OCI-LY1 (cell line): ENCODE measurements around the gene KLK5.

Experiments
- H2AFZ ChIP-seq: fragments of 200-600 bp; sonication (generic), shearing (Covaris generic); 2 replicates; pipeline ENCODE4 v1.6.0; 2014; ENCODE audit warnings: antibody characterized with exemption, mild to moderate bottlenecking, low read length
- H3F3A ChIP-seq: fragments of 200-600 bp; sonication (generic), shearing (Covaris generic); 2 replicates; pipeline ENCODE4 v1.6.0; 2014; ENCODE audit warnings: mild to moderate bottlenecking, antibody characterized with exemption, low read length, moderate library complexity; ENCODE audit not compliant: insufficient read depth
- H3K27ac ChIP-seq: fragments of 200-600 bp; sonication (generic); 2 replicates; pipeline ENCODE4 v1.5.1; 2014; ENCODE audit warnings: low read length, mixed run types, mild to moderate bottlenecking, low read depth; ENCODE audit not compliant: poor library complexity, severe bottlenecking
- H3K27me3 ChIP-seq: fragments of 200-600 bp; sonication (generic); 2 replicates; pipeline ENCODE4 v1.6.0; 2014; ENCODE audit warnings: antibody characterized with exemption, mild to moderate bottlenecking, low read length, moderate library complexity; ENCODE audit not compliant: insufficient read depth
- H3K36me3 ChIP-seq: fragments of 200-600 bp; sonication (generic); 2 replicates; pipeline ENCODE4 v1.6.1; 2014; ENCODE audit warnings: mild to moderate bottlenecking, antibody characterized with exemption, low read length, moderate library complexity, mixed read lengths; ENCODE audit not compliant: insufficient read depth
- H3K4me1 ChIP-seq: fragments of 200-600 bp; sonication (generic); 2 replicates; pipeline ENCODE4 v1.5.1; 2014; ENCODE audit warnings: mild to moderate bottlenecking, low read length, moderate library complexity; ENCODE audit not compliant: insufficient read depth, severe bottlenecking
- H3K4me2 ChIP-seq: fragments of 200-600 bp; sonication (generic), shearing (Covaris generic); 2 replicates; pipeline ENCODE4 v1.6.1; 2014; ENCODE audit warnings: low read length
- H3K4me3 ChIP-seq: fragments of 200-600 bp; sonication (generic); 2 replicates; pipeline ENCODE4 v1.5.1; 2014; ENCODE audit warnings: low read length, low read depth, mild to moderate bottlenecking, mixed read lengths; ENCODE audit not compliant: poor library complexity, severe bottlenecking
- H3K79me2 ChIP-seq: fragments of 200-600 bp; shearing (Covaris generic); 2 replicates; pipeline ENCODE4 v1.6.1; 2016; ENCODE audit warnings: mixed run types, low read length, mixed read lengths; ENCODE audit not compliant: insufficient read depth
- H3K9ac ChIP-seq: fragments of 200-600 bp; sonication (generic), shearing (Covaris generic); 2 replicates; pipeline ENCODE4 v1.6.1; 2014; ENCODE audit warnings: mild to moderate bottlenecking, low read length, mixed read lengths
- H3K9me2 ChIP-seq: fragments of 200-600 bp; sonication (generic), shearing (Covaris generic); 2 replicates; pipeline ENCODE4 v1.6.1; 2014; ENCODE audit warnings: low read depth, mild to moderate bottlenecking, low read length, mixed read lengths
- H3K9me3 ChIP-seq: fragments of 200-600 bp; shearing (Covaris generic); 2 replicates; pipeline ENCODE4 v1.6.1; 2014; ENCODE audit warnings: low read length, mixed read lengths
- H4K20me1 ChIP-seq: fragments of 200-600 bp; sonication (generic), shearing (Covaris generic); 2 replicates; pipeline ENCODE4 v1.6.0; 2016; ENCODE audit warnings: mild to moderate bottlenecking, low read length; ENCODE audit not compliant: insufficient read depth
- CTCF ChIP-seq: fragments of 200-600 bp; sonication (generic), shearing (Covaris generic); IDR thresholded peaks from 2 replicates; pipeline ENCODE4 v1.5.1; 2017; ENCODE audit warnings: mild to moderate bottlenecking, antibody characterized with exemption, low read length, moderate library complexity, mixed read lengths
- EZH2 ChIP-seq: fragments of 200-600 bp; sonication (generic), shearing (Covaris generic); IDR thresholded peaks from 2 replicates; pipeline ENCODE4 v1.8.0; 2017; ENCODE audit warnings: borderline replicate concordance, mixed run types, mild to moderate bottlenecking, antibody characterized with exemption, low read length, moderate library complexity, mixed read lengths

KLK5 gene

GRCh38 chr19:50944795-50945194, 8.0 kb downstream of the KLK5 start:
- Histone ChIP-seq H3K4me3 (no peak overlapping the region), H3K27ac (no peak overlapping the region), H3K36me3 (no peaks in the 10 kb centered on the region), H3K79me2 (no peaks in the 10 kb centered on the region), H3K4me2 (no peak overlapping the region), H3K27me3 (no peaks in the 10 kb centered on the region), H4K20me1 (no peaks in the 10 kb centered on the region), H2AFZ (no peak overlapping the region), H3K4me1 (no peaks in the 10 kb centered on the region), H3K9ac (no peak overlapping the region), H3F3A (no peaks in the 10 kb centered on the region), H3K9me2 (no peaks in the 10 kb centered on the region), H3K9me3 (no peaks in the 10 kb centered on the region)
- no peak for TF ChIP-seq CTCF
- TF ChIP-seq EZH2 = no peak

- Histone ChIP-seq H3K79me2 (no peaks in the 10 kb centered on the region), H3K4me1 (no peaks in the 10 kb centered on the region), H3K9ac (no peak overlapping the region), H3K9me3 (no peaks in the 10 kb centered on the region), H2AFZ (no peak overlapping the region), H3F3A (no peaks in the 10 kb centered on the region), H3K27me3 (no peaks in the 10 kb centered on the region; the same call in 1 of the 2 replicates), H3K4me3 (no peak overlapping the region), H3K27ac (no peak overlapping the region), H3K4me2 (no peak overlapping the region), H3K36me3 (no peaks in the 10 kb centered on the region), H4K20me1 (no peaks in the 10 kb centered on the region), H3K9me2 (no peaks in the 10 kb centered on the region)
- no peak for TF ChIP-seq EZH2
Observed at GRCh38 chr19:50943074-50943828, 9.6 kb downstream of the KLK5 start.

GRCh38 chr19:50939596-50939995, 13.2 kb downstream of the KLK5 start:
- no peaks in the 10 kb centered on the region for H3K4me1 ChIP-seq

More at GRCh38 chr19:50939596-50939995, 13.2 kb downstream of the KLK5 start:
- H3K27ac ChIP-seq = no peak overlapping the region
- H3K36me3 ChIP-seq = no peaks in the 10 kb centered on the region
- H3K4me2 ChIP-seq = no peak overlapping the region
- no peak overlapping the region for H3K9ac ChIP-seq
- H2AFZ ChIP-seq = no peak overlapping the region
- H3K4me3 ChIP-seq = no peak overlapping the region
- H3K79me2 ChIP-seq = no peaks in the 10 kb centered on the region
- no peaks in the 10 kb centered on the region for H3K9me3 ChIP-seq
- no peaks in the 10 kb centered on the region for H3F3A ChIP-seq
- no peaks in the 10 kb centered on the region for H3K9me2 ChIP-seq
- TF ChIP-seq CTCF = no peak
- no peak for TF ChIP-seq EZH2
- no peaks in the 10 kb centered on the region for H4K20me1 ChIP-seq
- no peaks in the 10 kb centered on the region; the same call in 1 of the 2 replicates for H3K27me3 ChIP-seq
